ENCODE data around the gene LYRM4.
"Not testable (repeated sequence)": the region's sequence is repeated elsewhere in the genome, so short reads cannot be mapped to it uniquely, and the experiment has no call there.

The LYRM4 gene

GRCh38 chr6:5061152-5061551 is 199.6 kb downstream of the LYRM4 start:
- no peak for DNase-seq
- TF ChIP-seq GATA1 (IDR thresholded peaks at IDR 0.05; ENCODE audit: low read depth, low read length) (no peak), POLR2A (IDR thresholded peaks at IDR 0.05; ENCODE audit: low read length) (no peak)

GRCh38 chr6:5060439-5060838 is 200.3 kb downstream of the LYRM4 start:
- not testable (repeated sequence) for DNase-seq

GRCh38 chr6:5059036-5059896 is 201.5 kb downstream of the LYRM4 start:
- no peak for DNase-seq
- TF ChIP-seq POLR2A (IDR thresholded peaks at IDR 0.05; ENCODE audit: low read length): no peak
- TF ChIP-seq GATA1 (IDR thresholded peaks at IDR 0.05; ENCODE audit: low read depth, low read length): no peak

Measured in erythroblast (primary cell).